ENCODE results near the gene UBFD1.

UBFD1 gene

GRCh38 chr16:23564575-23565363 is 7.2 kb downstream of the UBFD1 start:
- DNase-seq (ENCODE audit: low read depth) = peak; percentile 78
- H3K4me3 ChIP-seq (ENCODE audit: control insufficient read depth, low read depth, low read length) = no peak overlapping the region
- TF ChIP-seq, protein P1, sequence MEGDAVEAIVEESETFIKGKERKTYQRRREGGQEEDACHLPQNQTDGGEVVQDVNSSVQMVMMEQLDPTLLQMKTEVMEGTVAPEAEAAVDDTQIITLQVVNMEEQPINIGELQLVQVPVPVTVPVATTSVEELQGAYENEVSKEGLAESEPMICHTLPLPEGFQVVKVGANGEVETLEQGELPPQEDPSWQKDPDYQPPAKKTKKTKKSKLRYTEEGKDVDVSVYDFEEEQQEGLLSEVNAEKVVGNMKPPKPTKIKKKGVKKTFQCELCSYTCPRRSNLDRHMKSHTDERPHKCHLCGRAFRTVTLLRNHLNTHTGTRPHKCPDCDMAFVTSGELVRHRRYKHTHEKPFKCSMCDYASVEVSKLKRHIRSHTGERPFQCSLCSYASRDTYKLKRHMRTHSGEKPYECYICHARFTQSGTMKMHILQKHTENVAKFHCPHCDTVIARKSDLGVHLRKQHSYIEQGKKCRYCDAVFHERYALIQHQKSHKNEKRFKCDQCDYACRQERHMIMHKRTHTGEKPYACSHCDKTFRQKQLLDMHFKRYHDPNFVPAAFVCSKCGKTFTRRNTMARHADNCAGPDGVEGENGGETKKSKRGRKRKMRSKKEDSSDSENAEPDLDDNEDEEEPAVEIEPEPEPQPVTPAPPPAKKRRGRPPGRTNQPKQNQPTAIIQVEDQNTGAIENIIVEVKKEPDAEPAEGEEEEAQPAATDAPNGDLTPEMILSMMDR (conservative IDR thresholded peaks at IDR 0.05; ENCODE audit: control insufficient read depth, insufficient read depth, low read depth, low read length) = no peak

GRCh38 chr16:23566724-23567123 is 9.2 kb downstream of the UBFD1 start:
- no peak overlapping the region for H3K4me3 ChIP-seq (ENCODE audit: control insufficient read depth, low read depth, low read length)
- DNase-seq (ENCODE audit: low read depth) = no peak
- TF ChIP-seq, protein P1 (conservative IDR thresholded peaks at IDR 0.05; ENCODE audit: control insufficient read depth, insufficient read depth, low read depth, low read length) = no peak

DNA sequence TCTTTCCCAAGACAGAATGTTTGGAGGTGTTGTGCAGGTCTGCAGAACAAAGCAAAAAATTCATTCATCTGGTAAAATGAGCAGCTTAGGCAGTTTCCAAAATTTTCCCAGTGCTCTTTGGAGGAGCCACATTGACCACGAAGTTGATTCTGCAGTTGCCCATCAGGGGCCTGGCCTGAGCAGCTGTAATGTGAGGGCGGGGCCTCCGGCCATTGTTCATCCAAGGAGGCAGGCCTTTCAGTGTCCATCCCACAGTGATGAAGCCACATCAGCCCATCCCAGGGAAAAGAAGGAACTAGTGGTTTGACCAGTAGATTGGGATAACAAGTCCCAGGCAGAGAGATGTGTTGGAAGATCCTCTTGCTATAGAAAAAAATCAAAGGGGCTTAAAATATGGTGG is 10.1 kb downstream of the UBFD1 start:
- no peak for DNase-seq (ENCODE audit: low read depth)
- no peak overlapping the region for H3K4me3 ChIP-seq (ENCODE audit: control insufficient read depth, low read depth, low read length)
- TF ChIP-seq, protein P1 (conservative IDR thresholded peaks at IDR 0.05; ENCODE audit: control insufficient read depth, insufficient read depth, low read depth, low read length) = no peak

DNA sequence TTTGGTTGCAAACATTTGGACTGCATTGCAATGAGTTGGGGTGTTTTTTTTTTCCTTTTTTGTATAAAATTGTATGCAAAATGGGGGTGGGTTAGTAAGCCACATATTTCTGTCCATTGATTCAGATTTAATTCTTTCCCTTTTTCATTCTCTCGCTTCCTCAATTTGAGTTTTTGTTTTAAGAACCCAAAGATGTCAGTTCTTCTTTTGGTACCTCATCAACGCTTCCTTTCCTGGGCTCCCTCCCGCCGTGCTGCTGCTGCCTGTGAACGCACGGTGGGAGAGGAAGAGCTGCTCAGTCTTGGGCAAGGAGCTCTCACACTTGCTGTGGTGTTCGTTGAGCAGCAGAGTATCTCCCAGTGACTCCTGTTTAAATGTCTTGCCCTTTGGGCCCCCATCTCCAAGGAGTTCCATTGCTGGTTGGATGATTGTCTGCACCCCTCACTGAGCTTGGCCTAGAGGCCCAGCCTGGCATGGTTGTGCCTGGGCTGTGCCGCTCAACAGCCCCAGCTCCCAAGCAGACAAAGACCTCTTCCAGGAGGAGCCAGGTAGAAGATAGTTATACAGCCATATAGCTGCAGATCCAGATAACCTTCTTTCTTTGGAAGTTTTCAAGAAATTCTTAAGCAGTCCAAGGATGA is 13.6 kb downstream of the UBFD1 start:
- H3K4me3 ChIP-seq (ENCODE audit: control insufficient read depth, low read depth, low read length) = no peak overlapping the region
- TF ChIP-seq, protein P1 (conservative IDR thresholded peaks at IDR 0.05; ENCODE audit: control insufficient read depth, insufficient read depth, low read depth, low read length) = no peak
- no peak for DNase-seq (ENCODE audit: low read depth)

DNA sequence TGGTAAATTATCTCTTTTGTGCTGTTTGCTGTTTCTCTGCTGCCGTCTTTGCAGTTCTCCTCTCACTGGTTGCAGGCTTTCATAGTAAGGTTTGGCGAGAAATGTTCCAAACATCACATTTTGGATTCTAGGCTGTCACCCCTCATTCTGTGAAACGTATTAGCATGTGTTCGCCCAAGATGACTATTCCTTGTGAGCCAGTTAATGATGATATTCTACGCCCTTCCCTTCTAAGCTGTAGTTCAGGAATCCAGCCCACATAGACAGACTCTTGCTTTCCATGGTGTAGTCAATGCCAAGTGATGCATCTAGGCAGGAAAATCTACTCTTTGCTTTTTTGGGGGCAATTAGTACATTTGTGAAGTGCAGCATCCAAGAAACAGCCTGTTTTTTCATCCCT is 14.4 kb downstream of the UBFD1 start:
- TF ChIP-seq, protein P1 (conservative IDR thresholded peaks at IDR 0.05; ENCODE audit: control insufficient read depth, insufficient read depth, low read depth, low read length) = no peak
- H3K4me3 ChIP-seq (ENCODE audit: control insufficient read depth, low read depth, low read length) = no peak overlapping the region
- no peak for DNase-seq (ENCODE audit: low read depth)

DNA sequence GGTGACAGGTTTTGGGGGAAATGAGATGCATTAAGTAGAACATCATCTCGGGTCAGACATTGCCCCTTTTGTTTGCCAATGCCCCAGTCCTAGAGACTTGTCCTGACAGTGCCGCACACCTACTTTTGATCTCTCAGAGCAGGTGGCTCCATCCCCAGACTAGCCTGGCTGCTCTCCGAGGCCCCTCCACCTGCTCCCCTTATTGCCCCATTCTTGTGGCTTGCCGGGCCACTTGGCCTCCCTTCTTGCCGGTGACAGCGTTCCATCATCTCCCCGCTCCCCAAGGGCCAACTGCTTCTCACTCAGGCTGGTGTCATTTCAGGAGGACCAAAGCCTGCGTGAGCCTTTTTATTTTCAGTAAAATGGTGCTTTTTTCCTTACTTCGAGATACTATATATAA is 14.9 kb downstream of the UBFD1 start:
- H3K4me3 ChIP-seq (ENCODE audit: control insufficient read depth, low read depth, low read length) = no peak overlapping the region
- TF ChIP-seq, protein P1 (conservative IDR thresholded peaks at IDR 0.05; ENCODE audit: control insufficient read depth, insufficient read depth, low read depth, low read length) = no peak
- DNase-seq (ENCODE audit: low read depth) = no peak

Measured in fibroblast of mammary gland (primary cell).